Suprapubic skin (tissue), 4 donors: ENCODE data around the gene PLXNB1. TPM values are rescaled to one million over a fixed set of nuclear protein-coding genes. Genes with fewer than 3 reads are reported as not detected.

ENCODE experiments used
- DNase-seq, 2 donors: peaks; one replicate each; pipeline ENCODE4 v3.0.0-alpha.2; 2019; ENCODE audit warnings: low spot score in 2 of 2
- H3K27ac ChIP-seq: fragments of 200-600 bp; sonication (generic); one replicate; pipeline ENCODE4 v1.5.1; 2019
- H3K27me3 ChIP-seq: fragments of 200-600 bp; sonication (generic); one replicate; pipeline ENCODE4 v1.5.1; 2019
- H3K36me3 ChIP-seq: fragments of 200-600 bp; sonication (generic); one replicate; pipeline ENCODE4 v1.5.1; 2019
- H3K4me1 ChIP-seq: fragments of 200-600 bp; sonication (generic); one replicate; pipeline ENCODE4 v1.5.1; 2019
- H3K4me3 ChIP-seq: fragments of 200-600 bp; sonication (generic); one replicate; pipeline ENCODE4 v1.5.1; 2019; ENCODE audit warnings: mild to moderate bottlenecking
- H3K9me3 ChIP-seq: fragments of 200-600 bp; sonication (generic); one replicate; pipeline ENCODE4 v1.5.1; 2019
- EP300 ChIP-seq: sonication (generic); formaldehyde crosslinking; IDR thresholded peaks from one replicate; pipeline ENCODE4 v1.6.1; 2017; ENCODE audit warnings: antibody characterized with exemption
- POLR2A ChIP-seq, 2 donors: fragments of 450-650 bp; IDR thresholded peaks; one replicate each; pipeline ENCODE4 v1.6.1; 2017; ENCODE audit warnings: antibody characterized with exemption in 2 of 2, mild to moderate bottlenecking in 2 of 2, moderate library complexity in 2 of 2
- POLR2AphosphoS5 ChIP-seq, 3 donors: sonication (generic); formaldehyde crosslinking; IDR thresholded peaks; one replicate each; pipeline ENCODE4 v1.6.1; 2017; ENCODE audit warnings: antibody characterized with exemption in 3 of 3
- WGBS: methylation state at CpG from one replicate; pipeline ENCODE4 v1.1.5; 2018; 5-methylcytosine and 5-hydroxymethylcytosine counted together
- total RNA-seq, 4 donors: library from RNA; depleted of rRNA; stranded (reverse); fragments of >200 nt; gene quantifications; one replicate each; pipeline ENCODE4 v1.1.0, GENCODE V29; 2016
- TF ChIP-seq, protein P1 (sequence below), 2 donors: fragments of 200-600 bp in 1 of 2; fragments of 450-650 bp in 1 of 2; sonication (generic) in 1 of 2; IDR thresholded peaks; one replicate each; pipeline ENCODE4 v1.5.1; 2016 to 2019; ENCODE audit warnings: antibody characterized with exemption in 2 of 2, mild to moderate bottlenecking in 1 of 2, moderate library complexity in 1 of 2

PLXNB1 gene
- total RNA-seq, 4 donors from 2014 or later, result 188 to 384 (median 220) TPM

DNA sequence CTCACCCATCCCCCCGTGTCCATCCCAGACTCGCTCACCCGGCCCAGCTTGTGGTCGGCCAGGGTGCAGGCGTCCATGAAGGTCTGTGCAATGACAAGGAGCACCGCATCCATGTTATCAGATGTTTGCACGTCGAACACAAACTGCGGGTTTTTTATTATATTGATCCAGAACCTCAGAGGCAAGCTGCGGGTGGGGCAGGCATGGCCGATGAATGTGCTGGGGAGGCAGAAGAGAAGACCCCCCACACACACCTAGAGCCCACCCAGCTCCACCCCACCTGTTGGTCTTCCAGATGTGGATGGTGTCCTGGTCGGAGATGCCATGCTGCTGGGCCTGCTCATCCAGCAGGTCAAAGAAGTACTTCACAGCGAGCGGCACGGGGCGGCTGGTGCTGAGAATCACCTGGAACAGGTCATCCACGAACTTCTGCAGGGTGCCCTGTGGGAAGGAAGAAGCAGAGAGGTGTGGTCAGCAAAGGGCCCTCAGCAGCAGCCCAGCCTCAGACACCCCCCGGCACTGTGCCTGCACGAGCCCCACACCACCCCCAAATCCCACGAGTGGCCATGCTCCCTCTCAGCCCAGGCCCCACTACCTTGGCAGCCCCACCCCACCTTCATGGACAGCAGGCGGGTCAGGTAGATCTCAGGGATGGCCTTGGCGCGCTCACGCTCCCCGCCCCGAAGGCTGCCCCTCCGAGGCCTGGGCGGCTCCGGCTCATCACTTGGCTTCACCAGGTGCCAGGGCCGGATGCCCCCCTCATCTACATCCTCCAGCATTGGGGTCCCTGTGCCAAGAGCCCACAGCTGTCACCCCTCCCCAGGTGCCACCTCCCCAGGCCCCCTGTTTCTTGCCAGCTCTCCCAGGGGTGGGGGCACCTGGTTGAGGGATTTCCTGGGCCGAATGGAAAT is 20.3 kb downstream of the PLXNB1 start:
- peaks cover 27% of the 10 kb centered on the region for H3K4me1 ChIP-seq
- TF ChIP-seq POLR2AphosphoS5 (IDR thresholded peaks at IDR 0.05) (no peak), EP300 (no peak), POLR2A (IDR thresholded peaks at IDR 0.05) (no peak)
- TF ChIP-seq, protein P1, sequence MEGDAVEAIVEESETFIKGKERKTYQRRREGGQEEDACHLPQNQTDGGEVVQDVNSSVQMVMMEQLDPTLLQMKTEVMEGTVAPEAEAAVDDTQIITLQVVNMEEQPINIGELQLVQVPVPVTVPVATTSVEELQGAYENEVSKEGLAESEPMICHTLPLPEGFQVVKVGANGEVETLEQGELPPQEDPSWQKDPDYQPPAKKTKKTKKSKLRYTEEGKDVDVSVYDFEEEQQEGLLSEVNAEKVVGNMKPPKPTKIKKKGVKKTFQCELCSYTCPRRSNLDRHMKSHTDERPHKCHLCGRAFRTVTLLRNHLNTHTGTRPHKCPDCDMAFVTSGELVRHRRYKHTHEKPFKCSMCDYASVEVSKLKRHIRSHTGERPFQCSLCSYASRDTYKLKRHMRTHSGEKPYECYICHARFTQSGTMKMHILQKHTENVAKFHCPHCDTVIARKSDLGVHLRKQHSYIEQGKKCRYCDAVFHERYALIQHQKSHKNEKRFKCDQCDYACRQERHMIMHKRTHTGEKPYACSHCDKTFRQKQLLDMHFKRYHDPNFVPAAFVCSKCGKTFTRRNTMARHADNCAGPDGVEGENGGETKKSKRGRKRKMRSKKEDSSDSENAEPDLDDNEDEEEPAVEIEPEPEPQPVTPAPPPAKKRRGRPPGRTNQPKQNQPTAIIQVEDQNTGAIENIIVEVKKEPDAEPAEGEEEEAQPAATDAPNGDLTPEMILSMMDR (IDR thresholded peaks at IDR 0.05), result no peak
- H3K4me3 ChIP-seq, result no peak overlapping the region
- no peaks in the 10 kb centered on the region for H3K9me3 ChIP-seq
- H3K36me3 ChIP-seq, result peaks cover 89% of the 10 kb centered on the region
- 94% methylated on average over 24 of the region's 31 CpGs for WGBS
- H3K27ac ChIP-seq, result no peak overlapping the region
- no peaks in the 10 kb centered on the region for H3K27me3 ChIP-seq
- peak; percentile 61 to 65 for DNase-seq

DNA sequence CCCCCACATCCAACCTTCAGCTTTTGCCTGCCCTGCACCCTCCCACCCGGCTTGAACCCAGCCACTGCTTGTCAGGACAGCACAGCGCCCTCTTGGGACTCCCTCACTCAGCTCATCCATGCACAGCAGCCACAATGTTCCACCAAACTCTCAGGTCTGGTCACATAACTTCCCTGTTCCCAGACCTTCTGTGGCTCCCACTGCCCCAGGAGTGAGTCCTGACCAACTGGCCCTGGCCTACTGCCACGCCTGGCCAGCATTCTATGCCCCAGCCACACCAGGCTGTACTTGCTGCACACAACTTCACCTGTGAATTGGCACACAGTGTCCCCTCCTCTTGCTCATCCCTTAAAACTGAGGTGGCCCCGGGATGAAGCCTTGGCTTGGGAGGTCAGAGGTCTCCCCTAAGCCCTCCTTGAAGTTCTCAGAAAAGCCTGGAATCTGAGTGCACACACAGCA is 21.0 kb downstream of the PLXNB1 start:
- Histone ChIP-seq H3K36me3 (peaks cover 92% of the 10 kb centered on the region), H3K27ac (no peak overlapping the region), H3K9me3 (no peaks in the 10 kb centered on the region), H3K4me1 (peaks cover 21% of the 10 kb centered on the region), H3K4me3 (no peak overlapping the region), H3K27me3 (no peaks in the 10 kb centered on the region)
- WGBS, result 96% methylated on average over 4 of the region's 4 CpGs
- peak; percentile 57 to 71 for DNase-seq
- TF ChIP-seq, protein P1 (IDR thresholded peaks at IDR 0.05), result no peak
- TF ChIP-seq POLR2A (IDR thresholded peaks at IDR 0.05) (no peak), POLR2AphosphoS5 (IDR thresholded peaks at IDR 0.05) (no peak), EP300 (no peak)

DNA sequence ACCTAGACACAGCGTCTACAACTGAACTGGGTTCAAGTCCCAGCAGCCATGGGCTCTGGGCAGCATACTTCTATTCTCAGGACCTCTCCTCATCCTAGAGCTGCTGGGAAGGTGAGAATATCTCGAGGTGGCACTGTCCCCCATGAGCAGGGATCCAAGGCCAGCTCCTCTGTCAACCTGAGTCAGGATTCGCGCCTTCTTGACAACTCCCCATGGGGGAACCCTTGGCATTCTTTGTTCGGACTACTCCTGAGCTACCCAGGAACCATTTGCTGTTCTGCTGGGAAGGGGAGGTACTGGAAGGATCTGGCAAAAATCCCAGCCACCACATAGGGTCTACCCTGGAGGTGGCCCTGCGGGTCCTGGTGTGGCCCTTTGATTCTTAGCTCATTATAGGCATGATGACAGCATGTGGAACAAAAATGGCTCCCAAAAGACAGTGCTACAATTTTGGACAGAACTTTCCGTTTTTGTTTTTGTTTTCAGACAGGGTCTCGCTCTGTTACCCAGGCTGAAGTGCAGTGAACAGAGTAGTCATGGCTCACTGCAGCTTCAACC is 22.3 kb downstream of the PLXNB1 start:
- no peak for DNase-seq
- no peak for TF ChIP-seq POLR2A (IDR thresholded peaks at IDR 0.05)
- TF ChIP-seq EP300, result no peak
- TF ChIP-seq, protein P1 (IDR thresholded peaks at IDR 0.05), result no peak
- no peak for TF ChIP-seq POLR2AphosphoS5 (IDR thresholded peaks at IDR 0.05)

DNA sequence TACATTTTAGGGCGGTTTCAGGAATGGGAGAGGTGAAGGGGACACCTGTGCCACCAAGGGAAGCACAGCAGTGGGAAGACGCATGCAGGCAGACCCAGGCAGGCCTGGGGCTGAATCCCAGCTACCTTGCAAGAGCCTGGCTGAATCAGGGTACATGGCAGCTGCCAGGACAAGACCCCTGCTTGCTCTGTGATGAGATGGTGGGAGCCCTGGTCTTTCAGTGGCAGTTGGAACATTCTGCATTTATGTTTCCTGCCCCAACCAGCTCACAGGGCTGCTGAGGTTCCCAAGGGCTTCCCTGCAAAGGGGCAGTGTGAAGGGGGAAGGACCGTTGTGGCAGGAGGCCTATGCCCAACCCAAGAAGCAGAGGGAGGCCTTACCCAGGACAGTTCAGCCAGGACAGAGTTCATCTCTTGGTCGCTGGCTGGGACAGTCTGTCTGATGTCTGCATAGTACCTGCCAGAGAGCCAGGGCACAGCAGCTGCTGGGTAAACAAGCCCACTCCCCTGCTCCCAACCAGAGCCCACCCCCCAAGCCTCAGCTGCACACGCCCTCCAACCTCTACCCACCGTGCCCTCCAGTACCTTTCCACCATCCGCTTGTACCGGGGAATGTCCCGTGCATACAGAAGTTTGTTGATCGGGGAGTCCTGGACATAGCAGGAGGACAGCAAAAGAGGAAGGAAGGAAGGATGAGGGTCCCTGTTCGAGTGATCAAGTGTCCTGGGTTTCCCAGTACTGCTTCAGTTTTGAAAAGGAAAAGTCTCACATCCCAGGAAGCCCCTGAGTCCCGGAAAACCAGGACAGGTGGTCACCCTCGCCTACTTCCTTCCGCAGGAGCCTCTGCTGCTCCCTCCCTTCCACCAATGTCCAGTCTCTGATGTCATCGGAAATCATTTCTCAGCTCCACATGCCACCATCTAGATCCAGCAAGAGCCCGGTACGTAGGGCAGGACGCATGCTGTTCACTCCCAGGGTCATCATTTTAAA is 23.1 kb downstream of the PLXNB1 start:
- WGBS, result 83% methylated on average over 18 of the region's 18 CpGs
- TF ChIP-seq EP300 (no peak), POLR2A (IDR thresholded peaks at IDR 0.05) (no peak), POLR2AphosphoS5 (IDR thresholded peaks at IDR 0.05) (no peak)
- TF ChIP-seq, protein P1 (IDR thresholded peaks at IDR 0.05), result no peak
- peak in 1 of 2 donors; percentile 65 for DNase-seq

More for the DNA sequence above, 22.3 kb downstream of the PLXNB1 start:
- no peak overlapping the region for H3K27ac ChIP-seq
- no peaks in the 10 kb centered on the region for H3K27me3 ChIP-seq
- H3K36me3 ChIP-seq, result peaks cover 91% of the 10 kb centered on the region
- H3K9me3 ChIP-seq, result no peaks in the 10 kb centered on the region
- no peak overlapping the region for H3K4me3 ChIP-seq
- WGBS, result 91% methylated on average over 8 of the region's 8 CpGs
- peaks cover 12% of the 10 kb centered on the region for H3K4me1 ChIP-seq

More for the DNA sequence above, 23.1 kb downstream of the PLXNB1 start:
- Histone ChIP-seq H3K4me1 (peaks cover 19% of the 10 kb centered on the region), H3K4me3 (no peak overlapping the region), H3K36me3 (peaks cover 82% of the 10 kb centered on the region), H3K9me3 (no peaks in the 10 kb centered on the region), H3K27ac (no peak overlapping the region), H3K27me3 (no peaks in the 10 kb centered on the region)
